HPDE6-E6E7 (cell line): ENCODE measurements around the gene SLC17A7.

ENCODE experiments used
- DNase-seq: peaks from one replicate; pipeline ENCODE4 v3.0.0; 2011; ENCODE audit warnings: missing footprints; ENCODE audit errors: extremely low spot score

The SLC17A7 gene

GRCh38 chr19:49408816-49409440 lies 32.4 kb downstream of the SLC17A7 start:
- no peak for DNase-seq

GRCh38 chr19:49407482-49408015 lies 33.8 kb downstream of the SLC17A7 start:
- no peak for DNase-seq

- no peak for DNase-seq
Observed at GRCh38 chr19:49407079-49407478, 34.2 kb downstream of the SLC17A7 start.

GRCh38 chr19:49403404-49404187 lies 37.7 kb downstream of the SLC17A7 start:
- no peak for DNase-seq

GRCh38 chr19:49400029-49400428 lies 41.3 kb downstream of the SLC17A7 start:
- DNase-seq = no peak

- DNase-seq = no peak
Observed at GRCh38 chr19:49398931-49399330, 42.4 kb downstream of the SLC17A7 start.

- DNase-seq = no peak
Observed at GRCh38 chr19:49398001-49398615, 43.2 kb downstream of the SLC17A7 start.

- no peak for DNase-seq
Observed at GRCh38 chr19:49396738-49397505, 44.4 kb downstream of the SLC17A7 start.

- no peak for DNase-seq
Observed at GRCh38 chr19:49395581-49396407, 45.5 kb downstream of the SLC17A7 start.

GRCh38 chr19:49393881-49394280 lies 47.4 kb downstream of the SLC17A7 start:
- DNase-seq = no peak

- peak; percentile 84 for DNase-seq
Observed at GRCh38 chr19:49391581-49392399, 49.5 kb downstream of the SLC17A7 start.

- DNase-seq = no peak
Observed at GRCh38 chr19:49390929-49391359, 50.4 kb downstream of the SLC17A7 start.

- DNase-seq = no peak
Observed at GRCh38 chr19:49390131-49390928, 51.0 kb downstream of the SLC17A7 start.

- DNase-seq = no peak
Observed at GRCh38 chr19:49389406-49389805, 51.9 kb downstream of the SLC17A7 start.

GRCh38 chr19:49387936-49388372 lies 53.4 kb downstream of the SLC17A7 start, which contains the start of gene KASH5:
KASH5 (plus strand) TSS chr19:49388249; CDS start chr19:49390884, 2,635 bp downstream.
- no peak for DNase-seq

- no peak for DNase-seq
Observed at GRCh38 chr19:49383599-49383998, 57.7 kb downstream of the SLC17A7 start.

GRCh38 chr19:49382639-49383038 lies 58.7 kb downstream of the SLC17A7 start:
- no peak for DNase-seq

GRCh38 chr19:49380391-49380790 lies 60.9 kb downstream of the SLC17A7 start:
- no peak for DNase-seq
